ENCODE measurements around the gene PEX12. TPM values are rescaled to one million over a fixed set of nuclear protein-coding genes. Genes with fewer than 3 reads are reported as not detected.
A peak's percentile ranks its signal among the peaks of the same experiment; 100 is the strongest.

Gene PEX12
- total and polyA plus RNA-seq, 2 of the 4 experiments (the other 2 are of a cell fraction), result 4.5 to 7.9 TPM

DNA sequence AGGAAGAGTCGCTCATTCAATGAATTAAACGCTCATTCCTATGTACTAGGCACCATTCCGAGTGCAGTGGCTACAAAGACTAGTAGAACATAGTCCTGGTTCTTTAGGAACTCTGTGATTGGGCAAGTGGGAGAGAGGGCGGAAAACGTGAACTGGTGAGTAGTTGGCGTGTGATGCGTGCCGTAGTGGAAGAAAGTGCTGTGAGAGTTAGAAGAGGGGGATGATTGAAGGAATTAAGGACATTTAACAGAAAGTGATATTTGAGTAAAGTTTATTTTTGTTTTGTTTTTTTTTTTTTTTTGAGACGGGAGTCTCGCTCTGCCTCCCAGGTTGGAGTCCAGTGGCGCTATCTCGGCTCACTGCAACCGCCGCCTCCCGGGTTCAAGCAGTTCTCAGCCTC is 9.8 kb downstream of the PEX12 start:
- peak overlapping the region; percentile 84 for H3K4me2 ChIP-seq (ENCODE audit: low read depth, low read length)
- ATAC-seq (ENCODE audit: low read depth) (peak; percentile 41; the same call in 1 of the 2 replicates), DNase-seq (peak; percentile 62)
- TF ChIP-seq RFX5 (IDR thresholded peaks at IDR 0.05; ENCODE audit: low read depth, low read length) (no peak), CEBPB (IDR thresholded peaks at IDR 0.05; ENCODE audit: low read depth, low read length) (peak; percentile 59), RCOR1 (IDR thresholded peaks at IDR 0.05; ENCODE audit: insufficient replicate concordance, low read length) (no peak), POLR2A (IDR thresholded peaks at IDR 0.05; ENCODE audit: low read depth, low read length) (no peak), CHD1 (IDR thresholded peaks at IDR 0.05; ENCODE audit: low read depth, low read length) (no peak), MAFK (IDR thresholded peaks at IDR 0.05; ENCODE audit: low read depth, low read length) (no peak), BHLHE40 (IDR thresholded peaks at IDR 0.05; ENCODE audit: low read depth, low read length) (peak; percentile 81), NFE2L2 (IDR thresholded peaks at IDR 0.05; ENCODE audit: low read depth, low read length) (no peak), FOS (IDR thresholded peaks at IDR 0.05; ENCODE audit: low read depth, low read length) (no peak), MXI1 (IDR thresholded peaks at IDR 0.05; ENCODE audit: borderline replicate concordance, low read depth, low read length) (0 out of 2 replicates have a peak, but pooled peaks have one; percentile 39), SMC3 (IDR thresholded peaks at IDR 0.05; ENCODE audit: low read depth, low read length) (no peak)
- TF ChIP-seq, protein P1, sequence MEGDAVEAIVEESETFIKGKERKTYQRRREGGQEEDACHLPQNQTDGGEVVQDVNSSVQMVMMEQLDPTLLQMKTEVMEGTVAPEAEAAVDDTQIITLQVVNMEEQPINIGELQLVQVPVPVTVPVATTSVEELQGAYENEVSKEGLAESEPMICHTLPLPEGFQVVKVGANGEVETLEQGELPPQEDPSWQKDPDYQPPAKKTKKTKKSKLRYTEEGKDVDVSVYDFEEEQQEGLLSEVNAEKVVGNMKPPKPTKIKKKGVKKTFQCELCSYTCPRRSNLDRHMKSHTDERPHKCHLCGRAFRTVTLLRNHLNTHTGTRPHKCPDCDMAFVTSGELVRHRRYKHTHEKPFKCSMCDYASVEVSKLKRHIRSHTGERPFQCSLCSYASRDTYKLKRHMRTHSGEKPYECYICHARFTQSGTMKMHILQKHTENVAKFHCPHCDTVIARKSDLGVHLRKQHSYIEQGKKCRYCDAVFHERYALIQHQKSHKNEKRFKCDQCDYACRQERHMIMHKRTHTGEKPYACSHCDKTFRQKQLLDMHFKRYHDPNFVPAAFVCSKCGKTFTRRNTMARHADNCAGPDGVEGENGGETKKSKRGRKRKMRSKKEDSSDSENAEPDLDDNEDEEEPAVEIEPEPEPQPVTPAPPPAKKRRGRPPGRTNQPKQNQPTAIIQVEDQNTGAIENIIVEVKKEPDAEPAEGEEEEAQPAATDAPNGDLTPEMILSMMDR (conservative IDR thresholded peaks at IDR 0.05; ENCODE audit: low read depth, low read length), result no peak
- no peak overlapping the region for H2BK15ac ChIP-seq (ENCODE audit: low read depth, low read length)
- H3K14ac ChIP-seq (replicated peaks; ENCODE audit: low read depth, low read length), result peak overlapping the region; percentile 74; the same call in 1 of the 2 replicates
- no peak overlapping the region for H4K5ac ChIP-seq (ENCODE audit: low read depth, low read length)
- H3K4me1 ChIP-seq (ENCODE audit: control insufficient read depth, insufficient read depth, low read length), result peaks cover 2% of the 10 kb centered on the region; the same call in 1 of the 2 replicates
- H2BK120ac ChIP-seq (ENCODE audit: low read depth, low read length), result no peak overlapping the region
- no peak overlapping the region for H3K27ac ChIP-seq (ENCODE audit: insufficient read depth, low read length)
- H3K4me3 ChIP-seq (ENCODE audit: insufficient read depth, low read depth, low read length), result peak overlapping the region; percentile 67
- H4K8ac ChIP-seq (ENCODE audit: low read depth in 2 of 2, low read length in 2 of 2), result peak overlapping the region; percentile 47 to 87
- intact Hi-C loops (cut with micrococcal nuclease) (loop anchor here (1.0 kb wide), 1 partner anchor 10 kb away; the partner anchor contains the start of gene PEX12), in situ Hi-C loops (cut with MboI; ENCODE audit: low sequenced_read_pairs) (no loop called here), dilution Hi-C loops (cut with HindIII; ENCODE audit: low sequenced_read_pairs, unreplicated experiment) (no loop called here)
- CTCF ChIA-PET, result no interaction called here
- no TSS peak for BruUV-seq (replicated peaks)
- no peaks in the 10 kb centered on the region for H3K9me3 ChIP-seq (ENCODE audit: control insufficient read depth, insufficient read depth, low read length)
- no peak overlapping the region for H3K18ac ChIP-seq (ENCODE audit: low read depth, low read length)
- H3K9ac ChIP-seq (ENCODE audit: low read depth, low read length), result peak overlapping the region; percentile 66; the same call in 1 of the 2 replicates
- H3K36me3 ChIP-seq (ENCODE audit: control insufficient read depth, insufficient read depth, low read length), result peaks cover 2% of the 10 kb centered on the region; the same call in 1 of the 2 replicates
- peaks cover 3% of the 10 kb centered on the region; the same call in 1 of the 2 replicates for H3K9me1 ChIP-seq (ENCODE audit: insufficient read depth, low read length)
- no peaks in the 10 kb centered on the region for H4K20me1 ChIP-seq (ENCODE audit: insufficient read depth, low read length)
- peak overlapping the region; percentile 65; the same call in 1 of the 2 replicates for H2AK5ac ChIP-seq (ENCODE audit: low read depth, low read length)
- H2AFZ ChIP-seq (replicated peaks; ENCODE audit: low read length, poor library complexity), result peak overlapping the region; percentile 79
- peak overlapping the region; percentile 40; the same call in 1 of the 2 replicates for H3K56ac ChIP-seq (ENCODE audit: extremely low read depth, insufficient read depth, low read length)
- H4K91ac ChIP-seq (ENCODE audit: insufficient read depth, low read depth, low read length), result no peak overlapping the region
- H2AK9ac ChIP-seq (replicated peaks; ENCODE audit: low read depth, low read length, poor library complexity), result no peak overlapping the region
- H3K23ac ChIP-seq (ENCODE audit: low read depth, low read length), result no peak overlapping the region; the same call in 1 of the 2 replicates
- POLR2A ChIA-PET (ENCODE audit: unreplicated experiment), result interaction anchor here (0.6 to 1.0 kb wide), 2 partner anchors 10 to 181 kb away, joined by 4 to 6 read pairs; partner anchors contain the start of gene PEX12
- WGBS, 2 experiments (ENCODE audit: extremely low coverage in 2 of 2, insufficient read length in 1 of 2), result 0% methylated on average over 5 of the region's 15 CpGs; no CpG with 5 or more reads in 1 of the 2 experiments
- H2BK5ac ChIP-seq (ENCODE audit: low read depth, low read length, poor library complexity, severe bottlenecking), result no peak overlapping the region
- no peak overlapping the region for H2BK20ac ChIP-seq (ENCODE audit: low read depth, low read length)
- peaks cover 20 to 29% of the 10 kb centered on the region in 2 experiments for H3K79me1 ChIP-seq (ENCODE audit: low read depth in 1 of 2, low read length in 2 of 2)
- peaks cover 2% of the 10 kb centered on the region for H3K27me3 ChIP-seq (ENCODE audit: control insufficient read depth, insufficient read depth, low read length)
- H3K4ac ChIP-seq (ENCODE audit: low read depth, low read length), result peak overlapping the region; percentile 53; the same call in 1 of the 2 replicates

All from IMR-90 (cell line).